ENCODE measurements around the gene LPAR3.

Gene LPAR3

DNA sequence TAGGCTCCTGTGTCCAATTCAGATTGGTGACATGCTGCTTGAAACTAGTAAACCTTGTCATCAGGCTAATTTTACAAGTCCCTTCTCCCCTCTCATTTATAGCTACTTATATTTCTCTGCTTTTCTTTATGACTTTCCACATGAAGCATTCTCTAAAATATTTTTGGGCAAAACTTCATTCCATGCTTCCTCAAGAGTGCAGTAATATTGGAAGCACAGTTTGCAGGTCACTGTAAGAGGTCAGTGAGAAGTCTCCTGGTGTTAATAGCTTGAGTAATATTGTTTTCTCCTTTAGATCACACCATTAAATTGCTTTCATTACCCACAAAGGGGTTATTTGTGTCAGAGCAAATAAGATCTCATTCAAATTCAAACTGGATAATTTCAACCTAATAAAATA lies 46.6 kb downstream of the LPAR3 start:
- Histone ChIP-seq H3K4me3 (ENCODE audit: low read length) (no peak overlapping the region), H3K27me3 (ENCODE audit: control insufficient read depth, insufficient read depth, low read length) (no peaks in the 10 kb centered on the region), H3K36me3 (ENCODE audit: control insufficient read depth, insufficient read depth, low read length) (no peaks in the 10 kb centered on the region), H3K27ac (ENCODE audit: low read length) (no peak overlapping the region), H3K9me3 (ENCODE audit: control insufficient read depth, insufficient read depth, low read length) (no peaks in the 10 kb centered on the region), H3K4me1 (ENCODE audit: control insufficient read depth, insufficient read depth, low read length) (no peaks in the 10 kb centered on the region)
- no peak for DNase-seq (ENCODE audit: low read depth, low spot score)

DNA sequence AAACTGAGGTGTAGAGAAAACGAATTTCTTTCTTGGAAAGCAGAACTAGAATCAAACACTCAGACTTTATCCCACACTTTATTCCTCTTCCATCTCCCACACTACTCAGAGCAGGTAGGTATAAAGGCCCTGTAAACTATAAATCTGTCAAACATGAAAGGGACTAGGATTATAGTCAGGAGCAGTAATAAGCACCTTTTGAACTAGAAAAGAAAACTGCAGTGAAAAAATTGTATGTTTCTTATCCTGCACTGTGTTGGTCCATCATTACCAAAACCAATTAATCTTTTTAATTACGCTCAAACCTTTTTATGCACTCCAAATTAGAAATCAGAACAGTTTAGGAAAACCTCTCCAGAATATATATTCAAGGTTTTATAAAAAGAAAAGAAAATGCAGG lies 47.6 kb downstream of the LPAR3 start:
- 100% methylated on average over 1 of the region's 2 CpGs for WGBS (ENCODE audit: insufficient coverage, insufficient read length)
- no peaks in the 10 kb centered on the region for H3K9me3 ChIP-seq (ENCODE audit: control insufficient read depth, insufficient read depth, low read length)
- no peak overlapping the region for H3K27ac ChIP-seq (ENCODE audit: low read length)
- H3K4me1 ChIP-seq (ENCODE audit: control insufficient read depth, insufficient read depth, low read length), result no peaks in the 10 kb centered on the region
- no peaks in the 10 kb centered on the region for H3K36me3 ChIP-seq (ENCODE audit: control insufficient read depth, insufficient read depth, low read length)
- DNase-seq (ENCODE audit: low read depth, low spot score), result no peak
- no peaks in the 10 kb centered on the region for H3K27me3 ChIP-seq (ENCODE audit: control insufficient read depth, insufficient read depth, low read length)
- H3K4me3 ChIP-seq (ENCODE audit: low read length), result no peak overlapping the region

DNA sequence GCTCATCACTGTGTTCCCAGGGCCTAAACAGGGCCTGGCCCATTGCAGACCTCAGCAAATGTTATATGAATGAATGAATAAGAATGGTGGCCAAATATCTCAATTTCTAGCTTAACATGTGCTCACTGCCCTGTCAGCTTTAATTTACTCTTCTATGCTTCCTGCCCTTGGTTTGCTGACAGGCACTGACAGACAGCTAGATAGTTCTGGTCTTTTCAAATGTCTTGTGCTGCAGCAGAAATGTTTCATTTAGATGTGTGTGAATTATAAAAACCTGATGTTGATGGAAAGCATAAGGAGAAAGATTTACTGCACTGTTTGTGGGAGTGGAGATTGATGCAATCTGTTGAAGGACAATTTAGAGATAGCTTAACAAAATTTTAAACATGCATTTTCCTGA lies 48.9 kb downstream of the LPAR3 start:
- Histone ChIP-seq H3K4me1 (ENCODE audit: control insufficient read depth, insufficient read depth, low read length) (no peaks in the 10 kb centered on the region), H3K4me3 (ENCODE audit: low read length) (no peak overlapping the region), H3K27me3 (ENCODE audit: control insufficient read depth, insufficient read depth, low read length) (no peaks in the 10 kb centered on the region), H3K9me3 (ENCODE audit: control insufficient read depth, insufficient read depth, low read length) (no peaks in the 10 kb centered on the region), H3K27ac (ENCODE audit: low read length) (no peak overlapping the region), H3K36me3 (ENCODE audit: control insufficient read depth, insufficient read depth, low read length) (no peaks in the 10 kb centered on the region)
- no peak for DNase-seq (ENCODE audit: low read depth, low spot score)

DNA sequence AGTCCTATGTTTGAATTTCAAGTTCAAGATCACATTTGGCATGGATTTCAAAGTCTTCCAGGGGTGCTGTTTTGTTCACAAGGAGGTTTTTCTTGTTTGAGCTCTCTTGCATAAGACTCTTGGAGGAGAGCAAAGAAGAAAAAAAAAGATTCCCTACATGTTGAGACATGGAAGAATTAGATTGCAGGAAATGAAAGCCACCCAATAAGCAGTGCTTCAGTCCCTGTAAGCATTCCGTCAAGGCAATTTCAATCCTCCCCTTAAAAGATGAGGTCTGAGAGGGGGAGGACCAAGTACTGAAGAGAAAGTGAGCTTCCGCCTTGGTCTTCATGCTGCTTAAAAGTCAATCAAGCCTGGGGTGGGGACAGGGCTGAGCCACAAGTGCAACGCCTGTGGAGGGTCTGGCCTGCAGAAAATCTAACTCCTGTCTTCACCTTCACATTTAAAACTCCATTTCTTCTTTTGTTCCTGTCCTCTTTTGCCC lies 50.2 kb downstream of the LPAR3 start:
- Histone ChIP-seq H3K4me1 (ENCODE audit: control insufficient read depth, insufficient read depth, low read length) (no peaks in the 10 kb centered on the region), H3K9me3 (ENCODE audit: control insufficient read depth, insufficient read depth, low read length) (no peaks in the 10 kb centered on the region), H3K4me3 (ENCODE audit: low read length) (no peak overlapping the region), H3K27ac (ENCODE audit: low read length) (no peak overlapping the region), H3K36me3 (ENCODE audit: control insufficient read depth, insufficient read depth, low read length) (no peaks in the 10 kb centered on the region), H3K27me3 (ENCODE audit: control insufficient read depth, insufficient read depth, low read length) (no peaks in the 10 kb centered on the region)
- DNase-seq (ENCODE audit: low read depth, low spot score), result no peak
- WGBS (ENCODE audit: insufficient coverage, insufficient read length), result no CpG with 5 or more reads among the region's 3 CpGs

DNA sequence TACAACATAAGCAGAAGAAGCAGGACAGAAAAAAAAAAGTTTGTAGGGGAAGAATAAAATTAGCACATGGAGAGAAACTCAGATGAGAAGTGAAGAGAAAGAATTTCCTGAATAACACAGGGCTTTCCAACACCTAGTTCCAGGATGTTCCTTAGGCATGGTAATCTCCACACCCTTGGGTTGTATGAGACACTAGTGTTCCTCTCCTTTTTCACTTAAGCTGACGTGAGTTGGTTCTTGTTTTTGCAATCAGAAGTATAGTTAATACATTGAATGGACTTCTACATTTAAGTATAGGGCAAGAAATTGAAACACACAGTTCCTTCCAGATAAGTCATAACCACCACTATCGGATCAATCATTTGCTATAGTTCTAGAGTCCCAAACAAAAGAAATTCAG lies 51.0 kb downstream of the LPAR3 start:
- WGBS (ENCODE audit: insufficient coverage, insufficient read length), result no CpG with 5 or more reads among the region's 2 CpGs
- no peaks in the 10 kb centered on the region for H3K9me3 ChIP-seq (ENCODE audit: control insufficient read depth, insufficient read depth, low read length)
- H3K4me1 ChIP-seq (ENCODE audit: control insufficient read depth, insufficient read depth, low read length), result no peaks in the 10 kb centered on the region
- H3K4me3 ChIP-seq (ENCODE audit: low read length), result no peak overlapping the region
- no peaks in the 10 kb centered on the region for H3K36me3 ChIP-seq (ENCODE audit: control insufficient read depth, insufficient read depth, low read length)
- no peak for DNase-seq (ENCODE audit: low read depth, low spot score)
- H3K27ac ChIP-seq (ENCODE audit: low read length), result no peak overlapping the region
- no peaks in the 10 kb centered on the region for H3K27me3 ChIP-seq (ENCODE audit: control insufficient read depth, insufficient read depth, low read length)

DNA sequence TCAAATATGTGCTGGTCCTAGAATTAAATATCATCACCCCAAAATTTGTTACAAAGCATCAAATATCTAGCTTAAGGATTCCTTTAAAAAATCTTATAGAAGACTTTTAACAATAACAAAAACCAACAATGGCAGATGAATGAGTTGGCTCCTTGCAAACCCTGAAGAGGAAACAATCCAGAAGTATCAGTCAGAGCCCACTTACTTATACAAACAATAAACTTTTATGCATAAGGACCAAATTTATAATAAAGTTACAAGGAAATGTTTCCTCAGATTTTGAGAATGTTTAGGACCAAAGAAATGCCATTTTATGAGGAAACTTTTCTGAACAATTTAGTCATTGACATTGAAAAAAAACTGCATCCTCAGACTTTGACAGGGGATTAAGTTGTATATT lies 52.7 kb downstream of the LPAR3 start:
- no peaks in the 10 kb centered on the region for H3K36me3 ChIP-seq (ENCODE audit: control insufficient read depth, insufficient read depth, low read length)
- no peak overlapping the region for H3K4me3 ChIP-seq (ENCODE audit: low read length)
- H3K4me1 ChIP-seq (ENCODE audit: control insufficient read depth, insufficient read depth, low read length), result no peaks in the 10 kb centered on the region
- H3K27ac ChIP-seq (ENCODE audit: low read length), result no peak overlapping the region
- H3K9me3 ChIP-seq (ENCODE audit: control insufficient read depth, insufficient read depth, low read length), result no peaks in the 10 kb centered on the region
- no peak for DNase-seq (ENCODE audit: low read depth, low spot score)
- no peaks in the 10 kb centered on the region for H3K27me3 ChIP-seq (ENCODE audit: control insufficient read depth, insufficient read depth, low read length)

DNA sequence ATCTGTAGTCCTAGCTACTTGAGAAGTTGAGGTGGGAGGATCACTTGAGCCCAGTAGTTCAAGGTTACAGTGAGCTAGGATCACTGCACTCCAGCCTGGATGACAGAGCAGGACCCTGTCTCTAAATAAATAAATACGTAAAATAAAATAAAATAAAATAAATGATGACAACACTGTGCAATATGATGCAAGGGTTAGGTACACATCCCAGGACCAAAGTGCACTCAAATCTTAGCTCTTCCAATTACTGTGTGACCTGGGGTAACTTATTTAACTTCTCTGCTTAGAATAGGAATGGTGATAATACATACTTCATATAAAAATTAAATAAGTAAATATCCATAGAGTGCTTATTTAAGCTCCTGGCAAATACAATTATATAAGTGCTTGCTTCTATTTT lies 53.5 kb downstream of the LPAR3 start:
- H3K4me3 ChIP-seq (ENCODE audit: low read length), result no peak overlapping the region
- no peaks in the 10 kb centered on the region for H3K4me1 ChIP-seq (ENCODE audit: control insufficient read depth, insufficient read depth, low read length)
- DNase-seq (ENCODE audit: low read depth, low spot score), result no peak
- WGBS (ENCODE audit: insufficient coverage, insufficient read length), result no CpG with 5 or more reads among the region's 1 CpG
- H3K27ac ChIP-seq (ENCODE audit: low read length), result no peak overlapping the region
- H3K36me3 ChIP-seq (ENCODE audit: control insufficient read depth, insufficient read depth, low read length), result no peaks in the 10 kb centered on the region
- no peaks in the 10 kb centered on the region for H3K27me3 ChIP-seq (ENCODE audit: control insufficient read depth, insufficient read depth, low read length)
- H3K9me3 ChIP-seq (ENCODE audit: control insufficient read depth, insufficient read depth, low read length), result no peaks in the 10 kb centered on the region

DNA sequence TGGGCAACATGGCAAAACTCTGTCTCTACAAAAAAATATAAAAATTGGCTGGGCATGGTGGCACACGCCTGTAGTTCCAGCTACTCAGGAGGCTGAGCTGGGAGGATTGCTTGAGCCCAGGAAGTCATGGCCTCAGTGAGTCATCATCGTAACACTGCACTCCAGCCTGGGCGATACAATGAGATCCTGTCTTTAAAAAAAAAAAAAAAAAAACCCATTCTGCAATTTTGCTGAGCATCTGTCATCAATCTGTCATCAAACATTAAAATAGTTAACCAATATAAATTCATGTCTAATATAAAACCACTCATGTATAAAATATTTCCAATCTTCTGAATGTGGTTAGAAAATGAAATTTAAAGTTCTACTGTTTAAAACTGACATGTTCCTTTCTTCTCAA lies 56.9 kb downstream of the LPAR3 start:
- Histone ChIP-seq H3K4me3 (ENCODE audit: low read length) (no peak overlapping the region), H3K36me3 (ENCODE audit: control insufficient read depth, insufficient read depth, low read length) (no peaks in the 10 kb centered on the region), H3K9me3 (ENCODE audit: control insufficient read depth, insufficient read depth, low read length) (no peaks in the 10 kb centered on the region), H3K4me1 (ENCODE audit: control insufficient read depth, insufficient read depth, low read length) (no peaks in the 10 kb centered on the region), H3K27ac (ENCODE audit: low read length) (no peak overlapping the region), H3K27me3 (ENCODE audit: control insufficient read depth, insufficient read depth, low read length) (no peaks in the 10 kb centered on the region)
- no peak for DNase-seq (ENCODE audit: low read depth, low spot score)
- no CpG with 5 or more reads among the region's 3 CpGs for WGBS (ENCODE audit: insufficient coverage, insufficient read length)

DNA sequence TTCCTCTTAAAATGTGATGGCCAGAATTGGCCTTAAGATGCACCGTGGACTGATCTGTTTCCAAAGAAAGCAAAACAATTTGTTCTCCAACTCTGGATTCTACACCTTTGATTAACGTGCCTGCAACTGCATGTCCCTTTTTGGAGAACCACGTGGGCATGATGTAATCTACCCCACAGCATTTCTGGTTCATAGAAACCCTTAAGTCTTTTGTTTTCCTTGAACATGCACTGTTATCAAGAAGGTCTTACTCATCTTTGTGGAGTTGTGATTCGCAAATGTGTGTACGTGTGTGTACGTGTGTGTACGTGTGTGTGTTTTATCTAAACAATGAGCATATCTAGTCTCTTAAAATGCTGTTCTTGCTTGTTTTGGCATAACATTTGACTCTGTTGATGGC lies 57.8 kb downstream of the LPAR3 start:
- H3K4me3 ChIP-seq (ENCODE audit: low read length), result no peak overlapping the region
- H3K9me3 ChIP-seq (ENCODE audit: control insufficient read depth, insufficient read depth, low read length), result no peaks in the 10 kb centered on the region
- no peaks in the 10 kb centered on the region for H3K36me3 ChIP-seq (ENCODE audit: control insufficient read depth, insufficient read depth, low read length)
- no peaks in the 10 kb centered on the region for H3K4me1 ChIP-seq (ENCODE audit: control insufficient read depth, insufficient read depth, low read length)
- no peak overlapping the region for H3K27ac ChIP-seq (ENCODE audit: low read length)
- WGBS (ENCODE audit: insufficient coverage, insufficient read length), result no CpG with 5 or more reads among the region's 7 CpGs
- DNase-seq (ENCODE audit: low read depth, low spot score), result no peak
- no peaks in the 10 kb centered on the region for H3K27me3 ChIP-seq (ENCODE audit: control insufficient read depth, insufficient read depth, low read length)

DNA sequence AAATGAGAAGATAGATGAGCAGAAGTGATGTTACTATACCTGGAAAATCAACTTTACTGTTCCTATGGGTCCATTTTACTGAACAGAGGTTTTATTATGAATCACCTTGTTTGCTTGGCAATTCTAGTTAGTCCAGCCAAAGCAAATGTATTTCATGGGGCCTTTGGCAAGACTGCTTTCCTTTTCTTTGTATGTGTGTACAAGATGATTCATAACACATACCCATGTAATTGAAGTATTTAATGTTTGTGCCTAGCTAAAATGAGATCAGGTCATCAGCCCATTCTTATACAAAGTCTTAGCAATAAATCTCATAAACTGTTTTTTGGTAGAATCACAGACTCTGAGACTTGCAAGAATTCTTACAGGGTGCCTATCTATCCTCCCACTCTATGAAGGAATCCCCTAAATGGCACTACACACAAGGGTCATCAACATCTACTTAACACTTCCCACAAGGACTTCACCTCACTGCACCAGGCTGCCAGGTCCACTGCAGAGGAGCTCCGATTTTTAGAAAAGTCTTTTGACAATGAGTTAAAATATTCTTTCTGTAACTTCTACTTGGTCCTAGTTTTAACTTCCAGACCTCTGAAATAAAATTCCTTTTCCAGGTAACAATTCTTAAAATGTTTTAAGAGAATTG lies 58.5 kb downstream of the LPAR3 start:
- H3K4me3 ChIP-seq (ENCODE audit: low read length), result no peak overlapping the region
- H3K27me3 ChIP-seq (ENCODE audit: control insufficient read depth, insufficient read depth, low read length), result no peaks in the 10 kb centered on the region
- no peaks in the 10 kb centered on the region for H3K36me3 ChIP-seq (ENCODE audit: control insufficient read depth, insufficient read depth, low read length)
- no CpG with 5 or more reads among the region's 1 CpG for WGBS (ENCODE audit: insufficient coverage, insufficient read length)
- no peak overlapping the region for H3K27ac ChIP-seq (ENCODE audit: low read length)
- DNase-seq (ENCODE audit: low read depth, low spot score), result no peak
- H3K4me1 ChIP-seq (ENCODE audit: control insufficient read depth, insufficient read depth, low read length), result no peaks in the 10 kb centered on the region
- no peaks in the 10 kb centered on the region for H3K9me3 ChIP-seq (ENCODE audit: control insufficient read depth, insufficient read depth, low read length)

DNA sequence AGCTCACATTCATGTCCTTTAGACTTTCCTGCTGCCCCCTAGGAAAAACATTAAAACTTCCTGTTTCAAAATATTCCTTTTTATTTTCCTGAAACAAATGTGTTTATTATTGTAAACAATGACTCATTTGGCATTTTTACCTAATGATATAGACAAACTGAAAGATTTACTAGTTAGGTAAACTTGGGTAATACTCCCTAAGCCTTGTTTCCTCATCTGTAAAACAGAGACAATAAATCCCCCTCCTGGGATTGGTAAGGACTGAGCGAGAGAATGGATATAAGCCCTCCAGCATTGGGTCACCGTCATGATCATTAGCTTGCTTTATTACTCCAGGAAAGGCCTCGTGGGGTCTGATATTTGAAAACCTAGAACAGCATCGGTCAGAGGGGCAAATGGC lies 59.8 kb downstream of the LPAR3 start:
- Histone ChIP-seq H3K4me1 (ENCODE audit: control insufficient read depth, insufficient read depth, low read length) (no peaks in the 10 kb centered on the region), H3K27ac (ENCODE audit: low read length) (no peak overlapping the region), H3K27me3 (ENCODE audit: control insufficient read depth, insufficient read depth, low read length) (no peaks in the 10 kb centered on the region), H3K4me3 (ENCODE audit: low read length) (no peak overlapping the region), H3K9me3 (ENCODE audit: control insufficient read depth, insufficient read depth, low read length) (no peaks in the 10 kb centered on the region), H3K36me3 (ENCODE audit: control insufficient read depth, insufficient read depth, low read length) (no peaks in the 10 kb centered on the region)
- no peak for DNase-seq (ENCODE audit: low read depth, low spot score)
- WGBS (ENCODE audit: insufficient coverage, insufficient read length), result no CpG with 5 or more reads among the region's 4 CpGs
